Lower lobe of right lung (tissue), 2 donors: ENCODE results near the gene ZSCAN29. TPM values are rescaled to one million over a fixed set of nuclear protein-coding genes. Genes with fewer than 3 reads are reported as not detected.

Experiments
- ATAC-seq, 2 donors: fragments of 200-7000 bp; cut with Tn5 transposase; one replicate each; pipeline ENCODE4 v1.9.1; 2020 to 2022; ENCODE audit warnings: mild to moderate bottlenecking in 2 of 2, moderate library complexity in 2 of 2
- DNase-seq: peaks from one replicate; pipeline ENCODE4 v3.0.0-alpha.2; 2020
- H3K27ac ChIP-seq: fragments of 200-600 bp; one replicate; pipeline ENCODE4 v1.8.0; 2022
- H3K27me3 ChIP-seq: fragments of 200-600 bp; one replicate; pipeline ENCODE4 v1.8.0; 2022; ENCODE audit warnings: low read depth
- H3K36me3 ChIP-seq: fragments of 200-600 bp; one replicate; pipeline ENCODE4 v1.8.0; 2022; ENCODE audit warnings: mild to moderate bottlenecking
- H3K4me1 ChIP-seq: fragments of 200-600 bp; one replicate; pipeline ENCODE4 v1.8.0; 2022
- H3K4me3 ChIP-seq: fragments of 200-600 bp; one replicate; pipeline ENCODE4 v1.8.0; 2022; ENCODE audit warnings: mild to moderate bottlenecking
- H3K9me3 ChIP-seq: fragments of 200-600 bp; one replicate; pipeline ENCODE4 v1.8.0; 2022
- CTCF ChIP-seq: fragments of 200-600 bp; IDR thresholded peaks from one replicate; pipeline ENCODE4 v1.8.0; 2022; ENCODE audit warnings: antibody characterized with exemption, mild to moderate bottlenecking
- intact Hi-C: fragments of 100-400 bp; cut with DNase I; formaldehyde crosslinking; loops from one replicate; pipeline ENCODE4 v1.11.0; 2022
- total RNA-seq: library from RNA; stranded (reverse); fragmentation: NEBNext Ultra II Directional; extraction: Animal tissue kit (Norgen Biotek cat#: 25700); gene quantifications from one replicate; pipeline ENCODE4 v1.2.1, GENCODE V29; 2021
- donor health status: DM: no; HTN: yes; CAD: no; lungs with severe emphysema.

ZSCAN29 gene
- total RNA-seq, 1 donor from 2014 or later = 24.3 TPM

GRCh38 chr15:43312378-43312777 is 58.5 kb downstream of the ZSCAN29 start:
- no peak for ATAC-seq
- no peak for TF ChIP-seq CTCF
- Histone ChIP-seq H3K4me1 (no peaks in the 10 kb centered on the region), H3K36me3 (no peaks in the 10 kb centered on the region), H3K27me3 (peaks cover 19% of the 10 kb centered on the region), H3K9me3 (no peaks in the 10 kb centered on the region), H3K4me3 (no peak overlapping the region), H3K27ac (no peak overlapping the region)
- intact Hi-C loops = no loop called here
- DNase-seq = no peak

Other genes starting within 250 kb of the ZSCAN29 start
- gene TMEM62, start 237.5 kb downstream of the ZSCAN29 start, total RNA-seq = 26.2 TPM
- gene CCNDBP1, start 185.6 kb downstream of the ZSCAN29 start, total RNA-seq = 71.0 TPM
- gene EPB42, start 150.0 kb downstream of the ZSCAN29 start, total RNA-seq = not detected
- gene TGM5, start 104.1 kb downstream of the ZSCAN29 start, total RNA-seq = 0.32 TPM
- not detected for gene TGM7, start 68.8 kb downstream of the ZSCAN29 start, total RNA-seq
- 6.9 TPM for gene LCMT2, start 40.5 kb downstream of the ZSCAN29 start, total RNA-seq
- 21.6 TPM for gene TUBGCP4, start 58 bp upstream of the ZSCAN29 start, total RNA-seq
- gene TP53BP1, start 122.1 kb upstream of the ZSCAN29 start, total RNA-seq = 41.0 TPM
- 7.1 TPM for gene MAP1A, start 146.6 kb upstream of the ZSCAN29 start, total RNA-seq
- gene PPIP5K1, start 219.2 kb upstream of the ZSCAN29 start, total RNA-seq = 31.6 TPM
- gene CKMT1B, start 223.0 kb upstream of the ZSCAN29 start, total RNA-seq = 0.89 TPM
- gene STRC, start 247.8 kb upstream of the ZSCAN29 start, total RNA-seq = not detected